Ramos (cell line): ENCODE data around the gene STARD13.

Experiments used
- in situ Hi-C: fragments of 300-500 bp; cut with MboI; formaldehyde crosslinking; loops from one replicate; pipeline ENCODE4 v1.14.3; 2022; ENCODE audit warnings: low sequenced_read_pairs; ENCODE audit not compliant: unreplicated experiment

Gene STARD13

GRCh38 chr13:33109271-33109697 lies 176.3 kb downstream of the STARD13 start:
- in situ Hi-C loops, result no loop called here

- in situ Hi-C loops, result no loop called here
Observed at GRCh38 chr13:33108620-33109019, 176.9 kb downstream of the STARD13 start.

GRCh38 chr13:33107361-33107760 lies 178.2 kb downstream of the STARD13 start:
- in situ Hi-C loops, result no loop called here

- in situ Hi-C loops, result no loop called here
Observed at GRCh38 chr13:33106656-33107360, 178.7 kb downstream of the STARD13 start.

- in situ Hi-C loops, result no loop called here
Observed at GRCh38 chr13:33105387-33106005, 180.1 kb downstream of the STARD13 start.

- in situ Hi-C loops, result no loop called here
Observed at GRCh38 chr13:33103457-33103856, 182.1 kb downstream of the STARD13 start.

- in situ Hi-C loops, result no loop called here
Observed at GRCh38 chr13:33101835-33102234, 183.7 kb downstream of the STARD13 start.

GRCh38 chr13:33100886-33101285 lies 184.7 kb downstream of the STARD13 start:
- in situ Hi-C loops, result no loop called here

GRCh38 chr13:33099860-33100259 lies 185.7 kb downstream of the STARD13 start:
- in situ Hi-C loops, result no loop called here

GRCh38 chr13:33096886-33097605 lies 188.5 kb downstream of the STARD13 start:
- in situ Hi-C loops, result no loop called here

GRCh38 chr13:33092073-33092987 lies 193.2 kb downstream of the STARD13 start:
- in situ Hi-C loops, result no loop called here

GRCh38 chr13:33091415-33091774 lies 194.2 kb downstream of the STARD13 start:
- in situ Hi-C loops, result no loop called here

GRCh38 chr13:33090755-33091414 lies 194.7 kb downstream of the STARD13 start:
- in situ Hi-C loops, result no loop called here

GRCh38 chr13:33089311-33089710 lies 196.2 kb downstream of the STARD13 start:
- in situ Hi-C loops, result no loop called here

GRCh38 chr13:33087790-33088189 lies 197.8 kb downstream of the STARD13 start:
- in situ Hi-C loops, result no loop called here

- in situ Hi-C loops, result no loop called here
Observed at GRCh38 chr13:33087091-33087490, 198.5 kb downstream of the STARD13 start.

- in situ Hi-C loops, result no loop called here
Observed at GRCh38 chr13:33083054-33083453, 202.5 kb downstream of the STARD13 start.

- in situ Hi-C loops, result no loop called here
Observed at GRCh38 chr13:33081666-33082065, 203.9 kb downstream of the STARD13 start.

GRCh38 chr13:33080972-33081590 lies 204.5 kb downstream of the STARD13 start:
- in situ Hi-C loops, result no loop called here
